Stomach (tissue), 9 donors: Measurements from ENCODE around the gene LAG3. TPM values are rescaled to one million over a fixed set of nuclear protein-coding genes. Genes with fewer than 3 reads are reported as not detected.

Source experiments
- DNase-seq, 2 donors: peaks; one replicate each; pipeline versions ENCODE4 v3.0.0 to v3.0.0-alpha.2; 2013 to 2019
- H3K27ac ChIP-seq, 5 donors: fragments of 200-600 bp in 4 of 5; sonication (generic) in 4 of 5; one replicate each; pipeline ENCODE4 v1.5.1; 2013 to 2019; ENCODE audit warnings: mild to moderate bottlenecking in 1 of 5, moderate library complexity in 1 of 5
- H3K27me3 ChIP-seq, 3 donors: fragments of 200-600 bp; sonication (generic); one replicate each; pipeline ENCODE4 v1.5.1; 2017 to 2019; ENCODE audit warnings: mixed run types in 1 of 3
- H3K36me3 ChIP-seq, 4 donors: fragments of 200-600 bp; sonication (generic); 1 replicate in 3 of 4; 2 replicates in 1 of 4; pipeline ENCODE4 v1.5.1; 2016 to 2019
- H3K4me1 ChIP-seq, 4 donors: fragments of 200-600 bp; sonication (generic); one replicate each; pipeline ENCODE4 v1.5.1; 2016 to 2019
- H3K4me3 ChIP-seq, 4 donors: fragments of 200-600 bp; sonication (generic) in 3 of 4; one replicate each; pipeline ENCODE4 v1.5.1; 2016 to 2019; ENCODE audit warnings: mild to moderate bottlenecking in 1 of 4
- H3K9me3 ChIP-seq, 4 donors: fragments of 200-600 bp; sonication (generic); one replicate each; pipeline ENCODE4 v1.5.1; 2016 to 2019
- EP300 ChIP-seq: sonication (generic); formaldehyde crosslinking; IDR thresholded peaks from one replicate; pipeline ENCODE4 v1.6.1; 2017; ENCODE audit warnings: antibody characterized with exemption
- POLR2A ChIP-seq, 4 donors: fragments of 450-650 bp; IDR thresholded peaks; one replicate each; pipeline ENCODE4 v1.6.1; 2016; ENCODE audit warnings: antibody characterized with exemption in 4 of 4, control low read depth in 2 of 4, mild to moderate bottlenecking in 1 of 4, moderate library complexity in 1 of 4
- POLR2AphosphoS5 ChIP-seq, 3 donors: sonication (generic); formaldehyde crosslinking; IDR thresholded peaks; one replicate each; pipeline ENCODE4 v1.6.1; 2016; ENCODE audit warnings: antibody characterized with exemption in 3 of 3
- WGBS, 5 donors: extraction: QIAGEN DNeasy Blood & Tissue Kit in 3 of 5; methylation state at CpG; one replicate each; pipeline versions ENCODE4 v1.1.5 to v1.1.7; 2013 to 2018; 5-methylcytosine and 5-hydroxymethylcytosine counted together
- intact Hi-C: fragments of 100-400 bp; cut with DNase I; formaldehyde crosslinking; loops from one replicate; pipeline ENCODE4 v1.15.1; 2023; ENCODE audit warnings: low total_unique reads
- polyA plus RNA-seq, 3 donors: library from polyadenylated mRNA; stranded (reverse); fragments of 200-250 nt; gene quantifications; one replicate each; pipeline ENCODE4 v1.2.3, GENCODE V29; 2013
- total RNA-seq, 5 donors: library from RNA; depleted of rRNA; stranded (reverse); fragments of >200 nt; gene quantifications; one replicate each; pipeline versions ENCODE4 v1.1.0 to v1.2.3, GENCODE V29; 2014 to 2016
- TF ChIP-seq, protein P1 (sequence below), 7 experiments: fragments of 450-650 bp in 4 of 7; fragments of 200-600 bp in 3 of 7; sonication (generic) in 3 of 7; IDR thresholded peaks; one replicate each; pipeline ENCODE4 v1.5.1; 2016 to 2019; ENCODE audit warnings: antibody characterized with exemption in 7 of 7, control low read depth in 2 of 7, mild to moderate bottlenecking in 1 of 7
- donor health status: healthy with polysubstance abuse.
- donor health status: Bipolar disorder and iron deficiency.
- donor health status: healthy.

LAG3 gene
- total and polyA plus RNA-seq, 8 donors: 0.25 to 2.3 (median 1.4) TPM; not detected in 3

DNA sequence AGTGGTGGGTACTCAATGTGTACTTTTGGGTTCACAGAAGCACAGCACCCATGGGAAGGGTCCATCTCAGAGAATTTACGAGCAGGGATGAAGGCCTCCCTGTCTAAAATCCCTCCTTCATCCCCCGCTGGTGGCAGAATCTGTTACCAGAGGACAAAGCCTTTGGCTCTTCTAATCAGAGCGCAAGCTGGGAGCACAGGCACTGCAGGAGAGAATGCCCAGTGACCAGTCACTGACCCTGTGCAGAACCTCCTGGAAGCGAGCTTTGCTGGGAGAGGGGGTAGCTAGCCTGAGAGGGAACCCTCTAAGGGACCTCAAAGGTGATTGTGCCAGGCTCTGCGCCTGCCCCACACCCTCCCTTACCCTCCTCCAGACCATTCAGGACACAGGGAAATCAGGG, 47.8 kb downstream of the LAG3 start:
- peaks cover 0 to 56% (median 35%) of the 10 kb centered on the region in 3 donors for H3K27me3 ChIP-seq
- H3K36me3 ChIP-seq: peaks cover 0 to under 1% (median 0%) of the 10 kb centered on the region in 4 donors
- H3K4me3 ChIP-seq: no peak overlapping the region
- no peak overlapping the region for H3K27ac ChIP-seq
- TF ChIP-seq, protein P1, sequence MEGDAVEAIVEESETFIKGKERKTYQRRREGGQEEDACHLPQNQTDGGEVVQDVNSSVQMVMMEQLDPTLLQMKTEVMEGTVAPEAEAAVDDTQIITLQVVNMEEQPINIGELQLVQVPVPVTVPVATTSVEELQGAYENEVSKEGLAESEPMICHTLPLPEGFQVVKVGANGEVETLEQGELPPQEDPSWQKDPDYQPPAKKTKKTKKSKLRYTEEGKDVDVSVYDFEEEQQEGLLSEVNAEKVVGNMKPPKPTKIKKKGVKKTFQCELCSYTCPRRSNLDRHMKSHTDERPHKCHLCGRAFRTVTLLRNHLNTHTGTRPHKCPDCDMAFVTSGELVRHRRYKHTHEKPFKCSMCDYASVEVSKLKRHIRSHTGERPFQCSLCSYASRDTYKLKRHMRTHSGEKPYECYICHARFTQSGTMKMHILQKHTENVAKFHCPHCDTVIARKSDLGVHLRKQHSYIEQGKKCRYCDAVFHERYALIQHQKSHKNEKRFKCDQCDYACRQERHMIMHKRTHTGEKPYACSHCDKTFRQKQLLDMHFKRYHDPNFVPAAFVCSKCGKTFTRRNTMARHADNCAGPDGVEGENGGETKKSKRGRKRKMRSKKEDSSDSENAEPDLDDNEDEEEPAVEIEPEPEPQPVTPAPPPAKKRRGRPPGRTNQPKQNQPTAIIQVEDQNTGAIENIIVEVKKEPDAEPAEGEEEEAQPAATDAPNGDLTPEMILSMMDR (IDR thresholded peaks at IDR 0.05): no peak
- no peak for TF ChIP-seq EP300
- no peak for TF ChIP-seq POLR2A (IDR thresholded peaks at IDR 0.05)
- TF ChIP-seq POLR2AphosphoS5 (IDR thresholded peaks at IDR 0.05): no peak
- DNase-seq: no peak
- intact Hi-C loops: loop anchor here (10.0 kb wide), 1 partner anchor 75 kb away; no protein-coding TSS in a partner anchor
- WGBS, 5 donors: 53 to 79% (median 70%) methylated on average over 5 of the region's 5 CpGs
- H3K9me3 ChIP-seq: no peaks in the 10 kb centered on the region
- H3K4me1 ChIP-seq: peaks cover 15 to 24% (median 21%) of the 10 kb centered on the region in 4 donors

DNA sequence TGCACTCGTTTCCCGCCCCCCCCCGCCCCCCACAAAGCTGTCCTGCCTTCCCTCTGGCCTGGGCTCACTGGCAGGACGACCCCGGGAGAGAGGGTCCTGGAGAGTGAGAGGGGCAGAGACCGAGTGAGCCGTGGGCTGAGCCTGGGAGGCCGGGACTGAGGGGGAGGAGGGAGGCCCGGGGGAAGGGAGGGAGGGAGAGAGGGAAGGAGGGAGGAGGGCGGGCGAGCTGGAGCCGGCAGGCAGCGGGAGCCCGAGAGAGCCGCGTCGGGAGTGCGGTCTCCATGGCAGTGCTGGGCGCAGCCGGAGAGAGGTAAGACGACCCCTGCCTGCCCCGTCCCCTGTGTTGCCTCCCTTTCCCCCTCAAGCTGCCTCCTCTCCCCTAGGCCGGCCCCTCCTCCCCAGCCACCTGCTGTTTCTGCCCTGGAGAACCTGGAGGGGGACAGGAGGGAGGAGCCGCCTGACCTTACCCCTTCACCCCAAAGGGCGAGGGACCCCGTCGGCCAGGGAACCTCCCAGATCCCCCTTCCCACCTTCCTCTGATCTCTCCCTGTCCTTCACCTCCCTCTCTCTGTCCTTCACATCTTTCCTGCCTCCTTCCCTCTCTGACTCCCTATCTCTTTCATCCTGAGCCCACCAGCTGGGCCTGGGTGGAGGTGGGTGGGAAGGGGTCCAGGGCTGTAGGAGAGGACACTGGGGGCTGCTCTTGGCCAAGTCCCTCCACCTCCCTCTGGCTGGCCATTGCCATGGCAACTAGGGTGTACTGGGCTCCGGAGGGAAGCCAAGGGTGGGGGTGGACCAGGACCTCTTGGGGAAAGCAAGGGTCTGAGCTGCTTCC, 49.5 kb downstream of the LAG3 start, which contains the start of gene GPR162:
Gene GPR162 (plus strand): TSS at position 231 of the 835 bp plus-strand sequence. CDS start 2,078 bp downstream, outside the sequence.
- WGBS, 5 donors: 1 to 3% (median 2%) methylated on average over 21 to 28 of the region's 28 CpGs
- TF ChIP-seq, protein P1 (IDR thresholded peaks at IDR 0.05): no peak
- TF ChIP-seq POLR2AphosphoS5 (IDR thresholded peaks at IDR 0.05) (no peak), POLR2A (IDR thresholded peaks at IDR 0.05) (no peak), EP300 (no peak)
- no peaks in the 10 kb centered on the region for H3K36me3 ChIP-seq
- H3K27me3 ChIP-seq: peaks cover 0 to 71% (median 38%) of the 10 kb centered on the region in 3 donors
- DNase-seq: peak; percentile 52 to 91
- no peaks in the 10 kb centered on the region for H3K9me3 ChIP-seq
- H3K27ac ChIP-seq: peak within 1 kb of the TSS in 4 of 5 donors; percentile 41 to 73 (median 62)
- peak within 1 kb of the TSS; percentile 42 to 49 (median 47) for H3K4me3 ChIP-seq
- peaks cover 23 to 38% (median 30%) of the 10 kb centered on the region in 4 donors for H3K4me1 ChIP-seq
- intact Hi-C loops: loop anchor here (10.0 kb wide), 1 partner anchor 77 kb away; no protein-coding TSS in a partner anchor

DNA sequence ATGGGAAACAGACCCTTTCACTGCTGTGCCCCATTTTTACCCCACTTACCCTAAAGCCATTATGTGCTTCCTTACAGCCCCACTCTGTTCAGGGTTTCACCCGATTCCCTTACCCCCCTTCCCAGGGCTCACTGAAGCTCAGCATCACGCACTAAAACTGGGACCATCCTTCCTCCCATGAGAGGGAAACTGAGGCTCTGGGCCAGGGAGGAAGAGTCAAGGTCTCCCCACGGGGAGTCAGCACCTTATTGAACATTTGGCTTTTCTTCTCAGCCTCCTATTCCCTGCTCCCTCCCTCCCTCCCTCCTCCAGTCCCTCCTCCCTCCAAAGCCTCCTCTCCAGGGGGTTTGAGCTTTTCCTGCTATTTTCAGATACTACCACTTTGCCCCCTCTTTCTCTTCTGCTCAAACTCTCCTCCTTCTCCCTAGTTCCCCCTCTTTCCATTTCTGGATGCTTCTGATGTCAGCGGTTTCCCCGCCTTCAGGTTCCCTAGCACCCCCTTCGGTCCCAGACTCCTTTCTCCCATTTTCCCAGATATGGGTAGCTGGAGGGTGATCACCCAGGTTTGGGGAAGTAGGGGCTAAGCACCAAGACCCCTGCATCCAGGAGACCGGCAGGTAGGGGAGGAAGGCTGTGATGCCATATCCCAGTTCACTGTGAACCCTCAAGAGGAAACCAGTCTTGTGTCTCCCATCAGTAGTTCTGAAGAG, 50.3 kb downstream of the LAG3 start:
- no peaks in the 10 kb centered on the region for H3K9me3 ChIP-seq
- 50 to 59% (median 55%) methylated on average over 7 of the region's 7 CpGs for WGBS, 5 donors
- intact Hi-C loops: loop anchor here (10.0 kb wide), 1 partner anchor 78 kb away; no protein-coding TSS in a partner anchor
- no peak for TF ChIP-seq POLR2A (IDR thresholded peaks at IDR 0.05)
- TF ChIP-seq POLR2AphosphoS5 (IDR thresholded peaks at IDR 0.05): no peak
- TF ChIP-seq, protein P1 (IDR thresholded peaks at IDR 0.05): no peak
- no peak for TF ChIP-seq EP300
- DNase-seq: no peak
- H3K27me3 ChIP-seq: peaks cover 0 to 77% (median 38%) of the 10 kb centered on the region in 3 donors
- H3K4me3 ChIP-seq: peak overlapping the region in 2 of 4 donors; percentile 48 to 49
- peaks cover 28 to 46% (median 37%) of the 10 kb centered on the region in 4 donors for H3K4me1 ChIP-seq
- H3K27ac ChIP-seq: no peak overlapping the region
- H3K36me3 ChIP-seq: no peaks in the 10 kb centered on the region
